Activated naive CD4-positive, alpha-beta T cell treated with anti-CD3 and anti-CD28 coated beads, Interleukin-2, amount 50 U/mL, for 72 hours (primary cell): ENCODE data around the gene CROCC2. TPM values are rescaled to one million over a fixed set of nuclear protein-coding genes. Genes with fewer than 3 reads are reported as not detected.
A peak's percentile ranks its signal among the peaks of the same experiment; 100 is the strongest.
"Not testable (repeated sequence)": the region's sequence is repeated elsewhere in the genome, so short reads cannot be mapped to it uniquely, and the experiment has no call there.

ENCODE experiments used
- ATAC-seq, 2 donors: fragments of 150-1000 bp; cut with Tn5 transposase; 2 replicates each; pipeline ENCODE4 v1.10.0; 2021; ENCODE audit warnings: mild to moderate bottlenecking in 2 of 2, moderate library complexity in 2 of 2
- DNase-seq, 2 donors: peaks; one replicate each; pipeline ENCODE4 v3.0.0; 2021 to 2022; ENCODE audit warnings: low spot score in 2 of 2
- H3K27ac Mint-ChIP-seq, 2 donors: one replicate each; pipeline ENCODE4 v1.8.0; 2022; ENCODE audit warnings: mild to moderate bottlenecking in 2 of 2, mixed read lengths in 2 of 2
- H3K36me3 Mint-ChIP-seq, 2 donors: one replicate each; pipeline ENCODE4 v1.8.0; 2022; ENCODE audit warnings: mixed read lengths in 2 of 2
- H3K9me3 Mint-ChIP-seq, 2 donors: one replicate each; pipeline ENCODE4 v1.8.0; 2022; ENCODE audit warnings: mixed read lengths in 2 of 2
- total RNA-seq, 2 donors: library from RNA; stranded (reverse); gene quantifications; one replicate each; pipeline ENCODE4 v1.2.3, GENCODE V29; 2022

The CROCC2 gene
- total RNA-seq, 2 donors from 2014 or later, result not detected

DNA sequence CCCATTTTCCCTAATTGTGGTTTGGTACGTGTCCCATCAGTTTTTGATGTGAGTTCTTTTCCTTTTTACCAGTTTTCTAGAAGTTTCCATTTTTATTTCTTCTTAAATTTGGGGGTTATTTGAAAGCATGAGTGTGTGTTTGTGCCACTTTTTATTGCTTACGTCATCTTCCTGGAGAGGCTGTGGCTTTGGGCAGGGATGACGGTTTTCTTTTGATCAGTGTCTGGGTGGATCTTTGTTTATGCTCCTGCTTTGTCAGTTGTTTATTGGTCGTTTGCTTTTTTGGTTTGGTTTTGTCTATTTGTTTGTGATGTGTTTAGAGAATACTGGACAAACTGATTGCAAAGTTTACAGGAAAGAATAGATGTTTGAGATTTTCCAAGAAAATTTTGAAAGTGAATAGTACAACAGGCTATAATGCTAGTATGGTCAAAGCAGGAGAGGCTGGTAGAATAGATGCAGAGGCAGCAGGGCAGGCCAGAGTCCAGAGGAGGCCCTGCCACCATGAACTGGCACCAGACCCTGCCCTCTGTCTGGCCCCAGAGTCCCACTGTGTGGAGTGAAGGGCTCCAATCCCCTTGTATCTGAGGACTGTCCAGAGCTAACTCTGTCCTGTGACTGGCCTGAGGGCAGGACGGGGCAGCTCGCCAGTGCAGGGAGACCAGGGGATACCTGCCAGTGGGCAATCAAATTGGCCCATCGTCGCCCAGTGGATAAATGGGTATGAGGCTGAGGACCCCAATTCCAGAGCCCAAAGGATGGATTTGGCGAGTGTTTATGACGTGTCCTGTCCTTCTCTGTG lies 68.8 kb downstream of the CROCC2 start:
- Mint-ChIP-seq H3K9me3 (no peaks in the 10 kb centered on the region), H3K27ac (peak overlapping the region in 1 of 2 donors; percentile 26), H3K36me3 (no peaks in the 10 kb centered on the region)
- DNase-seq (no peak), ATAC-seq (no peak)

GRCh38 chr2:240975903-240976302 lies 69.8 kb downstream of the CROCC2 start:
- not testable (repeated sequence) for H3K27ac Mint-ChIP-seq, H3K9me3 Mint-ChIP-seq, ATAC-seq

DNA sequence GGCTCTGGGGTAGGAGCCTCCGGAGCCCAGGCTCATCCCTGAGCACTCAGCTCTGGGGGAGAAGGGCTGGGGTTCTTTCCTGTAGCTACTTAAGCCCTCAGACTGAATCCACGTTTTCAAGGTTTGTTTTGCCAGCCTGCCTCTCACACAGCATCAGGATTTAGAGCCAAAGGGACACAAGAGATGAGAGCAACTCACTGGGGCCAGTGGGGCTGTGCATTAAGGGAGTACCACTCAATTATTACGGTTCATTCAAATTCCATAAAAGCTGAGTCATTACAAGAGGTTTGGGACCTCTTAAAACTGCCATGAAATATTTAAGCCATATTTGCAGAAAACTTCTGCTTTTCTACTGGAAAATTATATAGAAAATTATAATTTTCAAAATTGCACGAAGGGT lies 75.1 kb downstream of the CROCC2 start:
- no peak for ATAC-seq
- H3K9me3 Mint-ChIP-seq, result no peaks in the 10 kb centered on the region
- H3K27ac Mint-ChIP-seq, result no peak overlapping the region
- DNase-seq, result no peak
- H3K36me3 Mint-ChIP-seq, result no peaks in the 10 kb centered on the region

More at GRCh38 chr2:240975903-240976302, 69.8 kb downstream of the CROCC2 start:
- not testable (repeated sequence) for H3K36me3 Mint-ChIP-seq, DNase-seq

DNA sequence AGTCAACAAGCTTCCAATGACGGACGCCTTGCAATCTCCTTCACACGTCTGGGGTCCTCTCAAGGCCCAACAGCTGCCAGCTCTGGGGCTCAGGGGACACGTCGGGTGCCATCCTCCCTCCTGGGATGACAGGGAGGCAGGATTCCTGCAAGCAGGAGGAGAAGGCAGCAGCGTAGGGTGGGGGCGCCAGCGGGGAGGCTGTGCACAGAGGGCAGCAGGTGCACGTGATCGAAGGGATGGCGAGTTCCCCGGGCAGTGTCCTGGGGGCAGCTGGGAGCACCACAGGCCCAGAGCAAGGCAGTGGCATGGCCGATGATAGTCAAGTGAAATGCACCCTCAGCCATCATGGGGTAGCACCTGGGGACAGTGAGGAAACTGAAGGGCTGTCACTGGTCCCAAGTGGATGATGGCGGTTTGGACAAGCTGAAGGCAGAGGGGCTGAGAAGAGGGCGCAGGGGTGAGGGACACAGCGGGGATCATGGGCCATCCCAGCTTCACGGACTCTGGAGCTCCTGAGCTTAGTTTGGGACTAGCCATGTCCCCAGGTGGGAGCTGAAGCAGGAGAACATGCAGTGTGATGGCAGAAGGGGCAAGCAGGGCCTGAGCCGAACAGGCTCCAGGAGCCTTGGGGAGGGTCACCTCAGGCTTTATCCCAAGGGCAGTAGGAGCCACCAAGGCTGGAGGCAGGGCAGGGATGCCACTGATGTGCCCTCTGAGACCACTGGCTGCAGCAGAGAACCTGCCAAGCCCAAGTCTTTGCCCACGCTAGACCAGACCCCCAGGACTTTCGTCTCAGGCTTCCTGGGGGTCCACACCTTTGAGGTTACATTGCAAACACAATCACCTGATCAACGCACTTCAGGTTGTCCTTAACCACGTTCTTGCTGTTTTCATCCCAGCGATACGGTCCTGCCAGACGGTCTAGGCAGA lies 76.0 kb downstream of the CROCC2 start:
- Mint-ChIP-seq H3K9me3 (no peaks in the 10 kb centered on the region), H3K27ac (no peak overlapping the region), H3K36me3 (no peaks in the 10 kb centered on the region)
- DNase-seq, result no peak
- no peak for ATAC-seq

- Mint-ChIP-seq H3K36me3 (no peaks in the 10 kb centered on the region), H3K9me3 (no peaks in the 10 kb centered on the region), H3K27ac (no peak overlapping the region)
- no peak for ATAC-seq
- DNase-seq, result no peak
Measured at GRCh38 chr2:240982821-240983281, 76.7 kb downstream of the CROCC2 start.

DNA sequence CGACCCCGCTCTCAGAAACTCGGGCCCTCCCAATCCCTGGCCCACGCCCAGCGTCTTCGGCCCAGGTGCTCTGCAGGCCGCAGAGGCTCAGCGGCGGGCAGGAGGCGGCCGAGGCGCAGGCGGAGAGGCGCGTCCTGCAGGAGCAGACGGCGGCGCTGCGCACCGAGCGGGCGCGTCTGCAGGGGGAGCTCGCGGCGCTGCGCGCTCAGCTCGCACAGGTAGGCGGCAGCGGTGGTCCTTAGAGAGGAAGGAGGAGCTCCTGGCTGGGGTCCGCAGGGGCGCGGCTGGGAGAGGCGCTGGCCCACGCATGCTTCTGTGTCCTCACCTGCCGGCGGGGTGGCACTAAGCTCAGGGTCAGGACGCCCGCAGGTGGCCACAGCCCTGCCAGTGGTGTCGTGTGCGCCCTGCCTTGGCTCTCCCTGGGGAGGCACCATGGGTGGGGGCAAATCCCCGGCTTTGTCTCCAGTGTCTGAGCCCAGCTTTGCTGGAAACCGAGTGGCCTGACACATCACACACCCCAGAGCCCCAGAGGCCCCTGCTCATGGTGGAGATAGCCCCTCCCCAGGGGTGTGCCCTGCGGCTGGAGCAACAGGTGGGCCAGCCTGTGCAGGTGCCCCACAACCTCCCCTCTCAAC lies 77.3 kb downstream of the CROCC2 start:
- no peak overlapping the region for H3K27ac Mint-ChIP-seq
- DNase-seq (peak in 1 of 2 donors; percentile 65), ATAC-seq (peak; percentile 31 to 92)
- no peaks in the 10 kb centered on the region for H3K9me3 Mint-ChIP-seq
- H3K36me3 Mint-ChIP-seq, result no peaks in the 10 kb centered on the region

- H3K36me3 Mint-ChIP-seq, result no peaks in the 10 kb centered on the region
- no peaks in the 10 kb centered on the region for H3K9me3 Mint-ChIP-seq
- DNase-seq (no peak), ATAC-seq (no peak)
- H3K27ac Mint-ChIP-seq, result no peak overlapping the region
Measured at GRCh38 chr2:240983996-240984498, 77.9 kb downstream of the CROCC2 start.

GRCh38 chr2:240985881-240986786 lies 80.0 kb downstream of the CROCC2 start:
- no peak for DNase-seq
- no peaks in the 10 kb centered on the region for H3K36me3 Mint-ChIP-seq
- ATAC-seq, result no peak
- no peak overlapping the region for H3K27ac Mint-ChIP-seq
- no peaks in the 10 kb centered on the region for H3K9me3 Mint-ChIP-seq

DNA sequence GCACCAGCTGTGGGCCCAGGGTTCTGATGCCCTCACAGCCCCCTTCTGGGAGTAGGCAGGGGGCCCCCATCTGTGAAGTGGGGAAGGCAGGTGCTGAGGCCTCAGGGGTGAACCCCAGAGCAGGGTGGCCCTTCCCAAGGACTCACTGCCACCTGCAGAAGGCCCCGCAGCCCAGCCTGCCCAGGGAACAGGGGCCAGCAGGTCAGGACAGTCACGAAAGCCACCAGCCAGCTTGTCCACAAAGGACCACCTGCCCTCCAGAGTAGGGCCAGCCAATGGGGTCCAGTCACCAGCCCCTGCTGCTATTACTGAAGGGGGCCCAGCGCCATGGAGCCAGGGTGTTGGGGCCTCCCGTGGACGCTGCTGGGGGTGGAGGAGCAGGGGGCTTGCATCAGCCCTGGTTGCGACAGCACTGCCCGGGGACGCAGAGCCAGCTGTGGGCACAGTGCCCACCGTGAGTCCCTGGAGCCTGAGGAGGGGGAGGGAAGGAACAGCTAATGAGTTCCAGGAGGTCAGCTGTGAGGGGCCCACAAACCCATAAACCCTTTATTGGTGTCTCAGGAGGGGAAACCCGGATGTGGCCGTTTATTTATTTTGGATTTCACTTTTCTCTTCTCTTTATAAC lies 80.8 kb downstream of the CROCC2 start:
- Mint-ChIP-seq H3K27ac (no peak overlapping the region), H3K36me3 (no peaks in the 10 kb centered on the region), H3K9me3 (no peaks in the 10 kb centered on the region)
- ATAC-seq, result no peak
- DNase-seq, result no peak

GRCh38 chr2:240987588-240987987 lies 81.5 kb downstream of the CROCC2 start:
- ATAC-seq, result no peak
- H3K36me3 Mint-ChIP-seq, result no peaks in the 10 kb centered on the region
- no peak overlapping the region for H3K27ac Mint-ChIP-seq
- H3K9me3 Mint-ChIP-seq, result no peaks in the 10 kb centered on the region
- DNase-seq, result no peak

DNA sequence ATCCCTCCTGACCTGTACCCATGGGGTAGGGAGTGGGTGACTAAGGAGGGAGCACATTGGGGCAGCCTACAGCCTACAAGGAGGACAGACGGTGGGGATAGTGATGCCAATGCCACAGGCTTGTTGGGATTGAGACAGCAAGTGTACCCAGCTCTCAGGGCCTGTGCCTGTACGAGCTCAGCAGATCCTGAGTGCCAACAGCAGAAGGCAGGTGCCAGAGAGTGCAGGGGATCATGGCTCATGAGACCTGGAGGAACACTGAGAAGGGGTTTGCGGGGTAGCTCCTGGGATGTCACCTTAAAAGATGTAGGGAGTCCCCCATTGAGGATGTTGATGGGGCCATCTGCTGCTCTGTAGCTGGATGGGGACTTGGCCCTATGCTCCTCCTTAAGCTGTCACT lies 82.0 kb downstream of the CROCC2 start:
- no peak for DNase-seq
- no peaks in the 10 kb centered on the region for H3K36me3 Mint-ChIP-seq
- H3K27ac Mint-ChIP-seq, result no peak overlapping the region
- no peaks in the 10 kb centered on the region for H3K9me3 Mint-ChIP-seq
- no peak for ATAC-seq

DNA sequence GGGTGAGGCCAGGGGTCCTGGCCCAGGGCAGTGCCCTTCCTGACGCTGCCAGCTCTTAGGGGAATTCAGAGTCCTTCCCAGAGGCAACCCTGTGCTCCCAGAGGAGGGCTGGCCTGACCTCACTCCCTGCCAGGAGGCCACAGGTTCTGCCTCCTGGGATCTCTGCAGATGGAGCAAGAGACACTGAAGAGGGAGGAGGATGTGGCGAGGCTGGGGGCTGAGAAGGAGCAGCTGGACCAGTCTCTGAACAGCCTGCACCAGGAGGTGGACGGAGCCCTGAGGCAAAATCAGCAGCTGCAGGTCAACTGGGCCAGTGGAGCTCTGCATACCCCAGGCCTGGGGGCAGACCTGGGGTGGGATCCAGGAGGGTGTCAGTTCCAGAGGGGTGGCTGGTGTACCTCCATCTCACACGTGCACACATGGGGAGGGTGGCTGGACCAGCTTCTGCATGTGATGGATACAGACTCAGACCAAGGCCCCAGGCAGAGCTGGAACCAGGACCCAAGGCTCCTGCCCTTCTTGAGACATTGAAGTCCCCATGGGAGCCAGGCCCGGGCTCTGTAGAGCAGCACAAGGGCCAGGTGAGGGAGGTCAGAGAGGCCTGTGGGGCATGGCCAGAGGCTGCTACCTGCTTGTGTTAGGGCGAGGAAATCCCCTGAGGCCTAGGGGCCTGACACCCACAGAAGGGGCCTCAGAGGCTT lies 82.6 kb downstream of the CROCC2 start:
- no peak overlapping the region for H3K27ac Mint-ChIP-seq
- H3K36me3 Mint-ChIP-seq, result no peaks in the 10 kb centered on the region
- ATAC-seq (no peak), DNase-seq (no peak)
- no peaks in the 10 kb centered on the region for H3K9me3 Mint-ChIP-seq

GRCh38 chr2:240989451-240990265 lies 83.5 kb downstream of the CROCC2 start:
- Mint-ChIP-seq H3K27ac (no peak overlapping the region), H3K9me3 (no peaks in the 10 kb centered on the region), H3K36me3 (no peaks in the 10 kb centered on the region)
- DNase-seq (no peak), ATAC-seq (peak in 1 of 2 donors; percentile 41)

DNA sequence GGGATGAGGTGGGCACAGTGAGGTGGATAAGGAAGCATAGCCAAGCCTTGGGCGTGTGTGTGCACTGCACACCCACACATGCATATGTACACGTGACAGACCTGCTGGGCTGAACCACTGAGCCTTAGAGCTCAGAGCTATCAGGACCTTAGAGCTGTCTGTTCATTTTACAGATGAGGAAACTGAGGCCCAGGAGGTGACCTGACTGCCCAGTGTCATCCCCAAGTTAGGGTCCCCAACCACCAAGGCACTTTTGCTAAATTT lies 84.1 kb downstream of the CROCC2 start:
- H3K36me3 Mint-ChIP-seq, result no peaks in the 10 kb centered on the region

More for the DNA sequence above, 84.1 kb downstream of the CROCC2 start:
- no peak for DNase-seq
- no peak for ATAC-seq
- Mint-ChIP-seq H3K9me3 (no peaks in the 10 kb centered on the region), H3K27ac (no peak overlapping the region)
